SKM-1 treated with dmso at 0.1 percent for 144 hours (cell line): ENCODE data around the gene KANSL1L.
A peak's percentile ranks its signal among the peaks of the same experiment; 100 is the strongest.
"Not testable (repeated sequence)": the region's sequence is repeated elsewhere in the genome, so short reads cannot be mapped to it uniquely, and the experiment has no call there.

ENCODE experiments used
- DNase-seq: peaks from one replicate; lab custom pipeline; 2025; ENCODE audit not compliant: unreplicated experiment; lab: John Stamatoyannopoulos, UW

KANSL1L gene

DNA sequence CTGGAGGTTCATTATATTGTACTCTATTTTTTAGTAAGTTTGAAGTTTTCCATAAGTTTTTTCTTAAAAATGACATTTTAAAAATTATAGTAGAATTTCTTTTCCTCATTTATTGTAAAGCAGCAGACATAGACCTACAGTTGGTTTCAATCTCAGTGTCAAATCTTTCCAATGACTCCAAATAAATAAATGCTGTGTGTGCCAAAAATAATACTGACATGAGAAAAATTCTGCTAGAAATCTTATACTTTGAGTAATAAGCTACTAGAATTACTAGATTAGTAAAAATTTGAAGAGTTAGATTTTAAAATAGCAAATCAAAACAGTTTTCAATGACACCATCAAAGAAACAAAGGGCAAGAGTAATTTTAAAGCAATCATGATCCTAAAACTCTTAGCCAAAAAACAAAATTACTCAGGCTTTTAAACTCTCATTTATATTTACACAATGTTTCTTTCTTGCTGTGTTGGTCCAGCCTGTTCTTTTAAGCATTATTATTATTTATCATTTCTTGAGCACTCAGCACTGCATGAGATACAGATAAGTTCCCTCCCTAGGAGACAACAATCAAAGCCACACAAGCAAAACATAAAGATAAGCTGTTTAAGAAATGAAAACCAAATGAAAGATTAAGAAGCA is 8.3 kb upstream of the KANSL1L start:
- no peak for DNase-seq

- DNase-seq, result no peak
These were observed 6.6 kb upstream of the KANSL1L start for GRCh38 chr2:210177769-210178168.

GRCh38 chr2:210177115-210177514 is 5.9 kb upstream of the KANSL1L start:
- DNase-seq, result not testable (repeated sequence)

DNA sequence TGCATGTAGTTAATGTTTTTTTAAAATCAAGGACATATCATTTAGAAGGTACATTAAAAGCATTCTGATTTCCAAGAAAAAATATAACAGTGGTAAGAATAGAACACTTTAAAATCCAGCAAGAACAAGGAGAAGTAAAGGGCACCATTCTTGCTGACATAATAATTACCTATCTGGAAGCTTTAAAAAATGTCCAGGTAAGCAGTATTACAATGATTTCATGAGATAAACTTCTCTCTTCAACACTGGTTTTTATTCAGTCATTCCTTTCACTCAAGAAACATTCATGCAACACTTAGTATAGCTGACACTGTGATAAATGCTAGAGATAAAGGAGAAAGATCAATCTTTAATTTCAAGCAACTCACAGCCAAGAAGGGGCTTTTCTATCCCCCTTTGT is 2.9 kb upstream of the KANSL1L start:
- no peak for DNase-seq

DNA sequence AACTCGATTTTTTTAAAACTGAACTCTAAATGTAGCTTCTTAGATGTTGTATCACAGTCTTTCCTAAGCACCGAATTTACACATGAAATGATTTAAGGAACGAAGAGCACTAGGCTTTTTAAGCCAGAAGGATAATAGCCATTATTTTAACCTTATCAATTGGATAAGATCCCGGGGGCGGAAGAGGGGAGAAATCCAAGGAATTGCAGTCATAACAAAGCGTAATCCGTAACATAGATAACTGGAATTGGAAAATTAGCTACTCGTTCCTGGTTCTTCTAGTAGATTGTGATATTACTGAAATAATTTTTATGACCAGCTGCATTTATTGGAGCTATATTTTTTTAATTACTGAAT is 988 bp upstream of the KANSL1L start:
- DNase-seq, result no peak

GRCh38 chr2:210170446-210171303 is 534 bp downstream of the KANSL1L start:
- DNase-seq, result peak; percentile 85

DNA sequence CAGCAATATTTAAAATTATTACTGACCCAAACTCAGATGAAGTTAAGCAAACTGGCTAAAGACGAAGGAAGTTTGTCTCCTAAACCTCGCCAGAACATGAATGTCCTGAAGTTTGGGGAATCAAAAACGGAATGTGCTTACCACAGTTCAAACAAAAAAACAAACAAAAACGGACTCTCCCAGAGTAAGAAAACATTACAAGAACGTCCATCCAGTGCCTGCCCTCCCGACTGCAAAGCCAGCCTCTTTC is 1.1 kb downstream of the KANSL1L start:
- no peak for DNase-seq

- peak; percentile 59 for DNase-seq
These were observed 1.6 kb downstream of the KANSL1L start for GRCh38 chr2:210169516-210170195.

DNA sequence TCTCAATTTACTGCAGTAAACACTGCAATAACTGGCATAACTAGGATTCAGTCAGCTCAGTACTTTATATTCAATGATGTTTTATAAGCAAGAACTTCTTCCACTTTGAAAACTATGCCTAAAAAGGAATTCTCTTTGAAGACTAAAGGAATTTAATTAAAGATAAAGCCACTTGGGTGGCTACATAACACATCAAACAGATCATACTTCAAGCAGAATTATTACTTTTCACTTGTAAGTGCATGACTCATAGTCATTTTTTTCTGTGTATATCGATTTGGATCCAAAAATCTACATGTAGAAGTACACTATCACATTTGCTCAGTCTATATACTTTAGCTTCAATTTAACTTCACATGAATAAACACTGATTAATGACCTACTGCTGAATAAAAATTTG is 4.0 kb downstream of the KANSL1L start:
- DNase-seq, result no peak

DNA sequence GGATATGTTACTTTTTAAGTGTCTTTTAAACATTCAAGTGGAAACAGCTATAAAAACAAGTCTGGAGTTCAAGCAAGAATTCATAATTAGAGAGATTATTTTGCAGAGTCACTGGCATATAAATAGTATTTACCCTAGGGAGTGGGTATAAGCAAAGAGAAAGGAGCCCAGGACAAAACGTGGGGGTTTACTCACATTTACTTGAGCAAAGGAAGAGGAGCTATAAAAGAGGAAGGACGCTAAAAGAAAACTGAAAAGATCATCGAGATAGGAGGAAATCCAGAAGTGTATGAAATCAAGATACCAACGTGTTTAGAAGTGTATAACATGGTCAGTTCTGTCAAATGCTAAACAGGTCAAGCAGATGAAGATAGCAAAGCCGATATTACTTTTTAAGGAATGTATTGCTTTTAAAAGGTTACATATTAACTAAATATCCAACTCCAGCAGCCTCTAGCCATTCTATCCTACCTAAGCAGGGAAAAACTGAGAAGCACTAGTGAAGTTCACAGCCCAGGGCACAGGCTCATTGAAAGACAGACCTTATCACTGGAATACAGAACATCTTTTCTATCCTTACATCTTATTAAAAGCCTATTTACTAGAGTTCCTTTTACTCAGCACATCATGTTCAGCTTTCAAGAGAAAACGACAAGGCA is 8.6 kb downstream of the KANSL1L start:
- DNase-seq, result peak; percentile 36

GRCh38 chr2:210159059-210159458 is 12.2 kb downstream of the KANSL1L start:
- no peak for DNase-seq

DNA sequence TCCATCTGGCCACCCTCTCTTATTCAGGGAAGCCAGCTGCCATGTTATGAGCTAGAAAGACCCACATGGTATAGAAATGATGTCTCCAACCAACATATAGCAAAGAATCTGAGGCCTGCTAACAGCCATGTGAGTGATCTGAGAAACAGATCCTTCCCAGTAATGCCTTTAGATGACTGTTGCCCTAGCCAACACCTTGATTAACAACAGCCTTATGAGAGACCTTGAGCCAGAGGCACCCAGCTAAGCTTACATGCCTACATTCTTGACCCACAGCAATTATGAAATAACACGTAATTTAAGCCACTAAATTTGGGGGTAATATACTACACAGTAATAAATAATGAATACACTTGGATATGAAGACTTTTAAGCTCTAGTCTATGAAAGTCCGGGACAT is 13.0 kb downstream of the KANSL1L start:
- DNase-seq, result no peak

GRCh38 chr2:210157526-210157925 is 13.7 kb downstream of the KANSL1L start:
- no peak for DNase-seq

DNA sequence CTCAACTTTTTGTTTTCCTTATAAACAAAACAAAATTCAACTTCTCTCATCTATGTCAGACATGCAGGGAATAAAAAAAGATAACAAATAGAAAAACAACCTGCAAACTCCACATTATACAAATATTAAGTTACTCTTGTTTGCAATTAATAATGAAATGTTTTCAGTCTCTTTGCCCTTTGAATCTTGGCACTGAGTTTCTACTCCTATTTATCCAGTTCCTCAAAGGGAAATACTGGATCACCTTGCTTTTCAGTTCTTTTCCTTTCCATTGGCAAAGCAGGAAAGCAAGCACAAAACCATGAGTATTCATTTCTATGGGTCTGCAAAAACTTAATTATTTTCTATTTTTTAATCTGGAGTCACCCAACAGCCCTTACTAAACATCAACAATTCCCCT is 23.6 kb downstream of the KANSL1L start:
- DNase-seq, result no peak

DNA sequence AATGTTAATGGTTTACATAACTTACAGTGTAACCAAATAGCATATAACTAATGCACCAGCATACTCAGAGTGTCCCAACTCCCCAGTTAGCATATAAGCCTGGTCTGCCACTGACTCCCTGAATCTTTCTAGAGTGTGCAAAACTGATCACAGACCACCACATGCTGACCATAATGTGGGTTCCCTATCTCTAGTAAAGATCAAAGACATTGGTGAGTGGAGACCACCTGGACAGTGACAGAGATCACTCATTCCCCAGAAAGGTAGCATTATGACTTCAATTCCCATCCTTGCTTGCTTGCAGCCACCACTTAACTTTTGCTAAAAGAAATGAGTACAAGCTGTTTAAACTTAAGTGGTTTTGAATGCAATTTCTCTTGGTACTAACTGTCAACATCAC is 39.0 kb downstream of the KANSL1L start:
- DNase-seq, result no peak

DNA sequence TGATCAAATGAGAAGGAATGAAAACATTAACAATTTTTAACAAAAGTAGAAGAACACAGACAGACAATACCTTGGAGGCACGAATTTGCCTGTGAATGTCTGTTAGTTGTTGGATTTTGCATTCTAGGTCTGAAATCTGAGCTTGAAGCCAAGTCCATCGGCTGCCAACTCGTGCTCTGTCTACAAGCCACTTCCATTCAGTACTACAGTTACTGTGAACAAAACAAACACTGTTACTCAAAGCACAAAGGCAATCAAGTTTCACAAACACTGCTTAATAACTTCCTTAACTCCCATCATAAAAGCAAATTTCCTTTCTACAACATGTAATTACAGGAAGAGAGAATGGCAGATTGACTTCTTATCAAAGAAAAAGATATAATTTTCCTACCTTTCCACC is 42.2 kb downstream of the KANSL1L start:
- DNase-seq, result no peak

DNA sequence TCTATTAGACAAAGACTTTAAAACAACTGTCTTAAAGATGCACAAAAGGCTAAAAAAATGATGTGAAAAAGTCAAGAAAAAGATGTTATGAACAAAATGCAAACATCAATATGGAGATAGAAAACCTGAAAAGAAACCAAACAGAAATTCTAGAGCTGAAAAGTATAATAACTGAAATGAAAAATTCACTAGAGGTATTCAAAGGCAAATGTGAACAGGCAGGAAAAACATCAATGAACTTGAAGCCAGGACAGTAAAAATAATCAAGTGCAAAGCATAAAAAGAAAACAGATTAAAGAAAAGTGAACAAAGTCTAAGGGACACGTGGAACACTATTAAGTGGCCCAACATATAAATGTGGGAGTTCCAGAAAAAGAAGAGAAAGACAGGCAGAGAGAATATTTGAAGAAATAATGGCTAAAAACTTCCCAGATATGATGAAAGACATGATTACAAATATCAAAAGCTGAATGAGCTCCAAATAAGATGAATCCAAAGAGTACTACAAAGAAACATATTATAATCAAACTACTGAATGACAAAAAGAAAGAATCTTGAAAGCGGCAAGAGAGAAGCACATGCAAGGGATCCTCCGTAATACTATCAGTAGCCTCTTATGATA is 57.5 kb downstream of the KANSL1L start:
- DNase-seq, result no peak

DNA sequence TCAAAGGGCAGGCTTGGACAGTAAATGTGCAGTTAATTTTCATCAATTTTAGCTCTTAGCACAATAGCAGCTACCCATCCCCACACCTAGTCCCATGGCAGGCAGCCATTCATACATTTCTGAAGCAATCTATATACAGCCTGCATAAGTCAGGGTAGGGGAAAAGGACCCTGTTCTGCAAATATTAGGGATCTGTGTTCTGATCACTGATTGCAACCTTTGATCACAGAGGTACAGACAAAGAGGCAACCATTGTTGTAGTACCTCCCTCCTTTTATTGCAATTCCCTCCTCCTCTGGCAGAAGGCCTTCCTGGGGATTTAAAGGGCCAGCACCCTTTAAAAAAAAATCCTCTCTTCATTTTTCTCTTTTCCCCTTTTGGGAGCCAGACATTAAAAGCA is 58.3 kb downstream of the KANSL1L start:
- no peak for DNase-seq

- DNase-seq, result no peak
These were observed 71.3 kb downstream of the KANSL1L start for GRCh38 chr2:210099940-210100339.

DNA sequence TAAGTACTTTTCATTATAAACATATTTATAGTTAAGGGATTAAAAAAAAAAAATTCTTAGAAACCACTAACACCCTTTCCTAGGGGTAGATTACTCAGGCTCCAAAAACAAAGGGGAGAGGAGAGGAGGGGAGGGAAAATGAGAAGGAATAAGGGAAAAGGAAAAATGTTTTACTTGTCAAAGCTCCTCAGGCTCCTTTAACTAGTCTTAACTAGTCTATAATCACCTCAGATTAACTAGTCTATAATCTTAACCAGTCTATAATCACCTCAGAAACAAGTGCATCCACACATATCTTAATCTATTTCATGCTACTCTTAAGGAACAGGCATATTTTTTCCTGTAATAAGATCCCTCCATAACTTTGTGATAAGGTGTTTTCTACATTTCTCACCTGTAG is 76.4 kb downstream of the KANSL1L start:
- no peak for DNase-seq

DNA sequence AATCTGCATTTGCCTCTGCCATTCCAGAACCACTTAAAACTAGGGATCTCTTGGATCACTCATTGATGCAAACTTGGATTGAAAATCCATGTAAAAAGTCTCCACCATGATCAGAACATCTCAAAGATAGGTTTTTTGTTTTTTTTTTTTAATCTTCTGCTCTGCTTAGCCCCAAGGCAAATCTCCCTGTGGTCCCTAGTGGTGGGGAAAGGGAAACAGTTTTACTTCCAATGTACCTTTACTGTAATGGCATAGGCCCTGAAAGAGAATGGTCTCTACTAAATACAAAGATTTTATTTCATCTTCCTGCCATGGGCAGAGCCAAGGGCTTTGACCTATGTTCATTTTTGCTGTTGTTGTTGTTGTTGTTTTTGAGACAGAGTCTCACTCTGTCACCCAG is 78.4 kb downstream of the KANSL1L start:
- no peak for DNase-seq

- DNase-seq, result no peak
These were observed 84.3 kb downstream of the KANSL1L start for GRCh38 chr2:210086930-210087329.
